Heart left ventricle (tissue), 13 donors: Measurements from ENCODE around the gene PKNOX2.

Experiments
- POLR2A ChIP-seq, 2 donors: fragments of 450-650 bp; IDR thresholded peaks; one replicate each; pipeline ENCODE4 v1.6.1; 2017; ENCODE audit warnings: antibody characterized with exemption in 2 of 2, mild to moderate bottlenecking in 2 of 2, moderate library complexity in 2 of 2
- TF ChIP-seq, protein P1 (sequence below), 12 donors: fragments of 200-600 bp; sonication (generic) in 4 of 12; IDR thresholded peaks; one replicate each; pipeline versions ENCODE4 v1.5.0 to v1.8.0; 2018 to 2022; ENCODE audit warnings: antibody characterized with exemption in 12 of 12, mild to moderate bottlenecking in 5 of 12
- donor health status: ischemic (EF 13 %, LVEDD 7.1; RV severe dilation, severe dysfunction).
- donor health status: DM: no; HTN: yes; CAD: no.
- donor health status: DM: no; HTN: no; CAD: no.
- donor health status: ischemic (EF 25% LVEDD 6.9; RV normal size, moderate dysfunction).
- donor health status: ischemic (EF 25% LVEDD 5.7; RV mildly dilated, moderate dysfunction).
- donor health status: ischemic (EF 35%, LVEDD 5.7; RV mildly dilated, moderate dysfunction).
- donor health status: nonischemic (EF 11% LVEDD 7.7; RV severe dilation, severe dysfunction).
- donor health status: DM: yes; HTN: yes; CAD: no.
- donor health status: PGD.
- donor health status: ischemic (EF 29% LVEDD 5.4; RV normal size, mild dysfunction).
- donor health status: nonischemic (EF 23%, LVEDD 6.1; RV moderate dilation, normal function).

DNA sequence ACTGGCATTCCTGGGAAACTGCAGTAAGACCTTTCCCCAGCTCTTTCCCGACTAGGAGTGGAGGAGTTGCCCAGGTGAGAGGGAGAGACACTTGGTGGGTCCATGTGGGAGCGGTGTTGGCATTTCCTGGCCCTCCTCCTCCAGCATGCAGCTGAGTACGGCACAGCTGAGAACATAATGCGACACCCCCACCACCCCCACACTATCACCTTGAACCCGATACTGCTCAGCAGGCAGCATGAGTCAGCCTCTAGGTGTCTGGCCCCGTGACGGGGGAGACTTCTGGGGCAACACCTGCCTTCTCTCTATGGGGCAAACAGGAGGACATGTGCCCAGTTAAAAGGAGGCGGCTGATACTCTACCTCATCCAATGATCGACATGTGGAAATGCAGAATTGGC lies 64.4 kb downstream of the PKNOX2 start:
- TF ChIP-seq, protein P1, sequence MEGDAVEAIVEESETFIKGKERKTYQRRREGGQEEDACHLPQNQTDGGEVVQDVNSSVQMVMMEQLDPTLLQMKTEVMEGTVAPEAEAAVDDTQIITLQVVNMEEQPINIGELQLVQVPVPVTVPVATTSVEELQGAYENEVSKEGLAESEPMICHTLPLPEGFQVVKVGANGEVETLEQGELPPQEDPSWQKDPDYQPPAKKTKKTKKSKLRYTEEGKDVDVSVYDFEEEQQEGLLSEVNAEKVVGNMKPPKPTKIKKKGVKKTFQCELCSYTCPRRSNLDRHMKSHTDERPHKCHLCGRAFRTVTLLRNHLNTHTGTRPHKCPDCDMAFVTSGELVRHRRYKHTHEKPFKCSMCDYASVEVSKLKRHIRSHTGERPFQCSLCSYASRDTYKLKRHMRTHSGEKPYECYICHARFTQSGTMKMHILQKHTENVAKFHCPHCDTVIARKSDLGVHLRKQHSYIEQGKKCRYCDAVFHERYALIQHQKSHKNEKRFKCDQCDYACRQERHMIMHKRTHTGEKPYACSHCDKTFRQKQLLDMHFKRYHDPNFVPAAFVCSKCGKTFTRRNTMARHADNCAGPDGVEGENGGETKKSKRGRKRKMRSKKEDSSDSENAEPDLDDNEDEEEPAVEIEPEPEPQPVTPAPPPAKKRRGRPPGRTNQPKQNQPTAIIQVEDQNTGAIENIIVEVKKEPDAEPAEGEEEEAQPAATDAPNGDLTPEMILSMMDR (IDR thresholded peaks at IDR 0.05): no peak
- no peak for TF ChIP-seq POLR2A (IDR thresholded peaks at IDR 0.05)
